CD8-positive, alpha-beta memory T cell (primary cell): ENCODE data around the gene SERGEF. TPM values are rescaled to one million over a fixed set of nuclear protein-coding genes. Genes with fewer than 3 reads are reported as not detected.

Experiments
- CTCF ChIA-PET: fragments of 350-600 bp; sonication (Branson Sonifier 250); formaldehyde crosslinking; loops from one replicate; lab custom pipeline; 2021; ENCODE audit warnings: antibody characterized with exemption; lab: Charles Lee
- POLR2A ChIA-PET: fragments of 350-600 bp; sonication (Branson Sonifier 250); formaldehyde crosslinking; loops from one replicate; lab custom pipeline; 2021; ENCODE audit warnings: antibody characterized with exemption; lab: Charles Lee
- DNase-seq, 5 donors: peaks; one replicate each; pipeline versions ENCODE4 v3.0.0 to v3.0.0-alpha.2; 2020 to 2022; ENCODE audit warnings: mixed read lengths in 1 of 5
- H3K27ac ChIP-seq: one replicate; pipeline ENCODE4 v1.7.0; 2013; ENCODE audit warnings: low read depth, mild to moderate bottlenecking, low read length, moderate library complexity
- H3K27me3 ChIP-seq: 2 replicates; pipeline ENCODE4 v1.7.0; 2013; ENCODE audit warnings: low read length, mild to moderate bottlenecking; ENCODE audit not compliant: insufficient read depth, poor library complexity, severe bottlenecking
- H3K36me3 ChIP-seq: 2 replicates; pipeline ENCODE4 v1.7.0; 2013; ENCODE audit warnings: mild to moderate bottlenecking, low read length, moderate library complexity; ENCODE audit not compliant: insufficient read depth
- H3K4me1 ChIP-seq: 2 replicates; pipeline ENCODE4 v1.7.0; 2013; ENCODE audit warnings: mild to moderate bottlenecking, low read length, moderate library complexity; ENCODE audit not compliant: insufficient read depth
- H3K4me3 ChIP-seq: 2 replicates; pipeline ENCODE4 v1.7.0; 2013; ENCODE audit warnings: mild to moderate bottlenecking, low read length
- H3K9me3 ChIP-seq: 2 replicates; pipeline ENCODE4 v1.7.0; 2013; ENCODE audit warnings: mild to moderate bottlenecking, low read length
- H3K27ac Mint-ChIP-seq, 8 donors: one replicate each; pipeline ENCODE4 v1.8.0; 2020 to 2021; ENCODE audit warnings: mixed read lengths in 8 of 8, mild to moderate bottlenecking in 6 of 8, inconsistent platforms in 3 of 8, moderate library complexity in 3 of 8
- H3K27me3 Mint-ChIP-seq, 2 donors: one replicate each; pipeline ENCODE4 v1.8.0; 2020 to 2021; ENCODE audit warnings: mixed read lengths in 2 of 2, mild to moderate bottlenecking in 1 of 2, moderate library complexity in 1 of 2
- H3K36me3 Mint-ChIP-seq, 3 donors: one replicate each; pipeline ENCODE4 v1.8.0; 2020 to 2021; ENCODE audit warnings: mixed read lengths in 3 of 3, inconsistent platforms in 1 of 3, mild to moderate bottlenecking in 1 of 3
- H3K4me1 Mint-ChIP-seq, 3 donors: one replicate each; pipeline ENCODE4 v1.8.0; 2020 to 2021; ENCODE audit warnings: mixed read lengths in 3 of 3, inconsistent platforms in 1 of 3, mild to moderate bottlenecking in 1 of 3
- H3K4me3 Mint-ChIP-seq, 7 donors: one replicate each; pipeline ENCODE4 v1.8.0; 2020 to 2021; ENCODE audit warnings: mixed read lengths in 7 of 7, mild to moderate bottlenecking in 6 of 7, moderate library complexity in 4 of 7, inconsistent platforms in 2 of 7
- H3K9me3 Mint-ChIP-seq, 5 donors: one replicate each; pipeline ENCODE4 v1.8.0; 2020 to 2022; ENCODE audit warnings: mixed read lengths in 5 of 5, mild to moderate bottlenecking in 3 of 5, moderate library complexity in 2 of 5, inconsistent platforms in 1 of 5
- polyA plus RNA-seq: library from polyadenylated mRNA; unstranded; fragments of 300-500 nt; fragmentation: Illumina TruSeq; gene quantifications from one replicate; pipeline ENCODE4 v1.2.3, GENCODE V29; 2021
- total RNA-seq, 2 experiments: library from RNA; stranded (reverse); gene quantifications; one replicate each; pipeline ENCODE4 v1.2.3, GENCODE V29; 2021

Gene SERGEF
- total and polyA plus RNA-seq, 3 experiments from 2014 or later = 30.0 to 69.3 (median 34.5) TPM

- Mint-ChIP-seq H3K4me3 (no peak overlapping the region), H3K4me1 (no peaks in the 10 kb centered on the region), H3K36me3 (no peaks in the 10 kb centered on the region), H3K27ac (no peak overlapping the region), H3K27me3 (peaks cover 4 to 14% of the 10 kb centered on the region in 2 donors), H3K9me3 (no peaks in the 10 kb centered on the region)
- H3K4me1 ChIP-seq = no peaks in the 10 kb centered on the region
- H3K27ac ChIP-seq = no peak overlapping the region
- no peak overlapping the region for H3K4me3 ChIP-seq
- DNase-seq = no peak
- no peaks in the 10 kb centered on the region for H3K36me3 ChIP-seq
- ChIA-PET POLR2A (no interaction called here), CTCF (no interaction called here)
- H3K9me3 ChIP-seq = no peaks in the 10 kb centered on the region
- H3K27me3 ChIP-seq = no peaks in the 10 kb centered on the region
Observed at GRCh38 chr11:17766073-17766359, 246.8 kb downstream of the SERGEF start.

GRCh38 chr11:17765356-17766072 lies 247.3 kb downstream of the SERGEF start:
- H3K27ac Mint-ChIP-seq = no peak overlapping the region
- Histone ChIP-seq H3K9me3 (no peaks in the 10 kb centered on the region), H3K36me3 (no peaks in the 10 kb centered on the region), H3K4me1 (no peaks in the 10 kb centered on the region), H3K27ac (no peak overlapping the region), H3K27me3 (no peaks in the 10 kb centered on the region), H3K4me3 (no peak overlapping the region)
- H3K9me3 Mint-ChIP-seq = no peaks in the 10 kb centered on the region
- ChIA-PET CTCF (no interaction called here), POLR2A (no interaction called here)
- peak in 1 of 5 donors; percentile 36 for DNase-seq
- H3K4me1 Mint-ChIP-seq = no peaks in the 10 kb centered on the region
- H3K4me3 Mint-ChIP-seq = no peak overlapping the region
- H3K36me3 Mint-ChIP-seq = no peaks in the 10 kb centered on the region
- peaks cover 4 to 14% of the 10 kb centered on the region in 2 donors for H3K27me3 Mint-ChIP-seq

DNA sequence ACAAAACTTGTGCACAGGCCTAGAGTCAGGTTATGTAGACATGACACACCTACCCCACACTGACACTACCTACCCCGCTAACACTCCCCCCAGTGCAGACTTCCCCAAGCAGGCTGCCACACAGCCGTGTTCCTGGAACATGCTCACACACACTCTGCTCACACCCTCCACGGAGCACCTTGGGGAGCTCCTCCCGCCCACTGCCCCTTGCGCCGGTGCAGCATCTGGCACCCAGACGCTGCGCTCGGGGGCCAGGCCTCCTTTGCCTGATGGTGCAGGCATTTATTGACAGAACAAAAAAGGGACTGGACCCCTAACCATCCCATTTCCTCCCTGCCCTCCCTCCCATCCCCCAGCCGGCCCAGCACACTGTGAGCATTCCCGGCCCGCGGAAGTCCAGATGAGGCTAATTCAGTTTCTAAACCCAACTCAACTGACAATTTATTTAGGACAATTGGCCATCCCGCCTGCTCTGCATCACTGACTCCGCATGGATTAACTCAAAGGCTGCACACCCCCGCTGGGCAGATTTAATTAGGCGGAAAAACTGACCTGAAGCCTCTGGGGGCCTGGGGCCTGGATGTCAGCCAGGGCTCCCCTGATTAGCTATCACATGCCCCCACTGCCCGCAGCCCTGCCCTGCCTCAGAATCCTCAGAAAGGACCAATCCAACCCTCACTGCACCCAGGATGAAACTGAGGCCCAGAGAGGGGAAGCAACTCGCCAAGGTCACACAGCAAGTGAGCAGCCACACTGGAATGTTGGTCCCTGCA lies 248.2 kb downstream of the SERGEF start:
- Mint-ChIP-seq H3K27me3 (peaks cover 4 to 14% of the 10 kb centered on the region in 2 donors), H3K4me1 (no peaks in the 10 kb centered on the region), H3K36me3 (no peaks in the 10 kb centered on the region), H3K4me3 (no peak overlapping the region), H3K9me3 (no peaks in the 10 kb centered on the region), H3K27ac (no peak overlapping the region)
- Histone ChIP-seq H3K4me1 (no peaks in the 10 kb centered on the region), H3K27ac (no peak overlapping the region), H3K36me3 (no peaks in the 10 kb centered on the region), H3K9me3 (no peaks in the 10 kb centered on the region), H3K27me3 (no peaks in the 10 kb centered on the region), H3K4me3 (no peak overlapping the region)
- ChIA-PET POLR2A (no interaction called here), CTCF (no interaction called here)
- no peak for DNase-seq

- Mint-ChIP-seq H3K4me1 (no peaks in the 10 kb centered on the region), H3K36me3 (no peaks in the 10 kb centered on the region), H3K27ac (no peak overlapping the region), H3K9me3 (no peaks in the 10 kb centered on the region), H3K27me3 (peaks cover 5 to 14% of the 10 kb centered on the region in 2 donors), H3K4me3 (no peak overlapping the region)
- Histone ChIP-seq H3K9me3 (no peaks in the 10 kb centered on the region), H3K4me3 (no peak overlapping the region), H3K36me3 (no peaks in the 10 kb centered on the region), H3K4me1 (no peaks in the 10 kb centered on the region), H3K27ac (no peak overlapping the region), H3K27me3 (no peaks in the 10 kb centered on the region)
- ChIA-PET POLR2A (no interaction called here), CTCF (no interaction called here)
- no peak for DNase-seq
Observed at GRCh38 chr11:17763703-17764102, 249.1 kb downstream of the SERGEF start.

DNA sequence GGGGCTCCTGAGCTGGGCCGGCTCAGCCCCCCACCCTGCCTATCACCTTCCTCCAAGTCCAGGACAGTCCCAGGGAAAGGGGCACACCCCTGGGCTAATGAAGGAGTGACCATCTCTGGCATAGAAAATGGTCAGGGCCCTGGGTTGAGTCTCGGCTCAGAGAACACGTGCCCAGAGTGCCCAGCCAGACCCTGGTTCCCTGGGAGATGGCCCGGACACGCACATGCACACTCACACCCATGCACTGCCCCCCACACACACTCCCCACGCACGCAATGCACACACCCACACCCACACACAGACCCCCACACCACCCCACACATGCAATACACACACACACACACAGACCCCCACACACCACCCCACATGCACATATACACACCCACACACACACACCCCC lies 249.6 kb downstream of the SERGEF start:
- Histone ChIP-seq H3K9me3 (no peaks in the 10 kb centered on the region), H3K4me1 (no peaks in the 10 kb centered on the region), H3K27me3 (no peaks in the 10 kb centered on the region), H3K4me3 (no peak overlapping the region), H3K27ac (no peak overlapping the region), H3K36me3 (no peaks in the 10 kb centered on the region)
- ChIA-PET POLR2A (no interaction called here), CTCF (no interaction called here)
- Mint-ChIP-seq H3K9me3 (no peaks in the 10 kb centered on the region), H3K27me3 (peaks cover 4 to 14% of the 10 kb centered on the region in 2 donors), H3K4me3 (peak overlapping the region in 1 of 7 donors; percentile 61), H3K27ac (no peak overlapping the region), H3K36me3 (no peaks in the 10 kb centered on the region), H3K4me1 (no peaks in the 10 kb centered on the region)
- DNase-seq = no peak

GRCh38 chr11:17762309-17762974 lies 250.4 kb downstream of the SERGEF start:
- DNase-seq = no peak
- ChIA-PET CTCF (no interaction called here), POLR2A (no interaction called here)
- Histone ChIP-seq H3K27me3 (no peaks in the 10 kb centered on the region), H3K4me3 (no peak overlapping the region), H3K9me3 (no peaks in the 10 kb centered on the region), H3K4me1 (no peaks in the 10 kb centered on the region), H3K36me3 (no peaks in the 10 kb centered on the region), H3K27ac (no peak overlapping the region)
- Mint-ChIP-seq H3K27me3 (peaks cover 1 to 14% of the 10 kb centered on the region in 2 donors), H3K9me3 (no peaks in the 10 kb centered on the region), H3K4me1 (no peaks in the 10 kb centered on the region), H3K27ac (no peak overlapping the region), H3K36me3 (no peaks in the 10 kb centered on the region), H3K4me3 (no peak overlapping the region)

DNA sequence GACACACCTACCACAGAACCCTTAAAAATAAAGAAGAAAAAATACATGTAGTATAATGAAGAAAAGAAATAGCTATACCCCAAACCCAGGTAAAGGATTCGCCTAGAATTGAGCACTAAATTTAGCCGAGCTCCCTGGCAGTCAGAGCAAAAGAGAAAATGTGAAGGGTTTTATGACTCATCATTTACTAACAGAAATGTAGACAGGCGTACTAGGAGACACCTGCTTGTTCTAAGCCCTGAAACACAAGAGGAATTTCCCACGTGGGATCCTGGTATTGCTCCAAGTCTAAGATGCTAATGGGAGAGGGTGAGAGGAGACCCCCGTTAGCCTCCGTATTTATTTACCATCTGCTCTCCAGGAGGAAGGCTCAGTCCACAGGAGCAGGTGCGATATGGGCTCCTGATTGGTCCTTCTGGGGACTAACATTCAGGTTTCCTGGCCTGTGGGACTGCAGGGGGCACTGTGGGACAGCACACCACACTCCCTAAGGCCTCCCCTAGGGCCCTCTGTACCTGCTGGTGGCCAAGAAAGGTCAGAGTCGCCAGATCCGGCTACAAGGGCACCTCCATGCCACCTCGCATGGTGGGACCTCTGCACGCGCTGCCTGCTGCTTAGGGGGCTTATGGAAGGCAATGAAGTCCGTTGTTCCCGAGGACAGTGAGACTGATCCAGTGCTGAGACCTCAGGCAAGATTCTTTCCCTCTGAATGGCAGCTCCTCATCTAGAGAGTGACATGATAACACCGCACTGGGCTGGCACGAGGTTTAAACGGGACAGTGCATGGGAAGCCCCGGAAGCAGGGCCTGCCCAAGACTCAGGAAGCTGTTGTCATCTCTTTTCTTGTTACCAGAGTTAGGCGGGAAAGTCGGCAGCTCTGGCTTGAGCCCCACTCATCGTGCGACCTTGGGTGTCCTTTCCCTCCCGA lies 252.5 kb downstream of the SERGEF start:
- no peaks in the 10 kb centered on the region for H3K36me3 Mint-ChIP-seq

More for the DNA sequence above, 252.5 kb downstream of the SERGEF start:
- peaks cover 3 to 7% of the 10 kb centered on the region in 2 donors for H3K27me3 Mint-ChIP-seq
- H3K27ac Mint-ChIP-seq = peak overlapping the region in 1 of 8 donors; percentile 32
- POLR2A ChIA-PET = no interaction called here
- Histone ChIP-seq H3K27ac (no peak overlapping the region), H3K4me3 (no peak overlapping the region), H3K4me1 (no peaks in the 10 kb centered on the region), H3K36me3 (no peaks in the 10 kb centered on the region), H3K9me3 (no peaks in the 10 kb centered on the region), H3K27me3 (no peaks in the 10 kb centered on the region)
- CTCF ChIA-PET = no interaction called here
- no peaks in the 10 kb centered on the region for H3K4me1 Mint-ChIP-seq
- no peak for DNase-seq
- H3K4me3 Mint-ChIP-seq = no peak overlapping the region
- peaks cover 0 to 1% (median 0%) of the 10 kb centered on the region in 5 donors for H3K9me3 Mint-ChIP-seq
